Measurements from ENCODE around the gene KLK11. TPM values are rescaled to one million over a fixed set of nuclear protein-coding genes. Genes with fewer than 3 reads are reported as not detected.
A peak's percentile ranks its signal among the peaks of the same experiment; 100 is the strongest.
"Not testable (repeated sequence)": the region's sequence is repeated elsewhere in the genome, so short reads cannot be mapped to it uniquely, and the experiment has no call there.

Gene KLK11
- total and polyA plus RNA-seq, 2 of the 8 experiments (the other 6 are each of a cell fraction or from before 2014, with no cell fraction given): 0.45 TPM; not detected in 1

GRCh38 chr19:50984416-50984815, 42.0 kb downstream of the KLK11 start:
- DNase-seq (ENCODE audit: low read depth in 1 of 2, low spot score in 2 of 2); H3K79me2 ChIP-seq (ENCODE audit: control insufficient read depth in 1 of 2, insufficient read depth in 2 of 2, low read length in 2 of 2); H4K5ac ChIP-seq (ENCODE audit: insufficient read length, low read depth, low read length); POLR2A ChIA-PET (ENCODE audit: partially characterized antibody); H3K4ac ChIP-seq (replicated peaks; ENCODE audit: insufficient read length, low read depth, low read length); H2BK120ac ChIP-seq (replicated peaks; ENCODE audit: low read depth, low read length); H3K56ac ChIP-seq (replicated peaks; ENCODE audit: insufficient read length, low read depth, low read length); H2AK5ac ChIP-seq (ENCODE audit: low read depth, low read length); H2BK15ac ChIP-seq (ENCODE audit: low read length); H4K20me1 ChIP-seq (replicated peaks in 1 of 2; ENCODE audit: control insufficient read depth in 1 of 2, insufficient read depth in 2 of 2, low read length in 2 of 2); H2BK20ac ChIP-seq (ENCODE audit: low read length); H3K9me3 ChIP-seq (ENCODE audit: insufficient read depth in 2 of 2, low read depth in 1 of 2, low read length in 1 of 2); H3K9ac ChIP-seq (replicated peaks in 1 of 4; ENCODE audit: extremely low read depth in 1 of 4, low read depth in 3 of 4, low read length in 3 of 4); H3K27ac ChIP-seq (ENCODE audit: low read depth, low read length); H3K23ac ChIP-seq (ENCODE audit: insufficient read length); H4K8ac ChIP-seq (ENCODE audit: extremely low read depth, insufficient read depth, low read length); H4K91ac ChIP-seq (replicated peaks; ENCODE audit: insufficient read length, low read length); H3K79me1 ChIP-seq (ENCODE audit: low read depth, low read length); H2AFZ ChIP-seq (ENCODE audit: low read length); H3K36me3 ChIP-seq (ENCODE audit: control insufficient read depth in 2 of 4, insufficient read depth in 4 of 4, low read length in 3 of 4); H3K14ac ChIP-seq (ENCODE audit: insufficient read length); H3K23me2 ChIP-seq (ENCODE audit: low read depth, low read length); H3K27me3 ChIP-seq (replicated peaks in 1 of 4; ENCODE audit: control insufficient read depth in 3 of 4, extremely low read depth in 1 of 4, insufficient read depth in 3 of 4, low read length in 3 of 4); FAIRE-seq; H2BK5ac ChIP-seq (ENCODE audit: low read depth, low read length); H3K18ac ChIP-seq (ENCODE audit: extremely low read depth, low read length); H2BK12ac ChIP-seq (ENCODE audit: low read depth, low read length): not testable (repeated sequence)
- peak overlapping the region in 1 of 2 experiments; percentile 56; a peak in 1 of 4 replicates for H3K4me2 ChIP-seq (ENCODE audit: insufficient read depth in 1 of 2, low read depth in 2 of 2, low read length in 2 of 2)
- CTCF ChIA-PET (ENCODE audit: partially characterized antibody): interaction anchor here (0.5 to 0.9 kb wide), 2 partner anchors 10 to 11 kb away, joined by 3 to 4 read pairs; no protein-coding TSS in a partner anchor
- peaks cover 0 to 16% (median 5%) of the 10 kb centered on the region in 4 experiments; a peak in 4 of 7 replicates for H3K4me1 ChIP-seq (replicated peaks in 1 of 4; ENCODE audit: control insufficient read depth in 3 of 4, insufficient read depth in 4 of 4, low read length in 3 of 4)
- WGBS, 2 experiments (ENCODE audit: extremely low coverage in 1 of 2, insufficient coverage in 1 of 2, insufficient read length in 1 of 2, insufficient replicate concordance in 2 of 2, low coverage in 1 of 2, low lambda C conversion rate in 2 of 2, missing lambda C conversion rate in 1 of 2): 83% methylated on average over 14 of the region's 14 CpGs; no CpG with 5 or more reads in 1 of the 2 experiments
- H3K4me3 ChIP-seq (ENCODE audit: extremely low read depth in 1 of 4, insufficient read depth in 2 of 4, low read depth in 3 of 4, low read length in 4 of 4): peak overlapping the region in 1 of 4 experiments; percentile 57; a peak in 2 of 8 replicates

Measured in H1 (cell line).